HCT116 (cell line): ENCODE data around the gene ZRANB1.

Experiments
- CEBPB ChIP-seq: IDR thresholded peaks from 2 replicates; pipeline ENCODE4 v1.6.1; 2012; ENCODE audit warnings: low read depth
- EGR1 ChIP-seq: IDR thresholded peaks from 2 replicates; pipeline ENCODE4 v1.6.1; 2012; ENCODE audit warnings: low read depth
- EZH2 ChIP-seq: fragments of 200-600 bp; sonication (generic); IDR thresholded peaks from 2 replicates; pipeline ENCODE4 v1.6.1; 2017; ENCODE audit warnings: antibody characterized with exemption, mixed run types
- FOSL1 ChIP-seq: IDR thresholded peaks from 2 replicates; pipeline ENCODE4 v1.6.1; 2012; ENCODE audit warnings: low read depth
- POLR2A ChIP-seq: IDR thresholded peaks from 2 replicates; pipeline ENCODE4 v1.7.0; 2011; ENCODE audit warnings: borderline replicate concordance; ENCODE audit not compliant: insufficient read depth, insufficient read length; ENCODE audit errors: extremely low read depth
- POLR2AphosphoS5 ChIP-seq: IDR thresholded peaks from 2 replicates; pipeline ENCODE4 v1.6.1; 2011; ENCODE audit warnings: mild to moderate bottlenecking, low read depth, low read length, moderate library complexity
- TF ChIP-seq, protein P1 (sequence below), 3 experiments: fragments of 200-600 bp in 1 of 3; sonication (generic) in 1 of 3; IDR thresholded peaks in 2 of 3; conservative IDR thresholded peaks in 1 of 3; 2 replicates each; pipeline ENCODE4 v1.5.1; 2012 to 2017; ENCODE audit warnings: low read depth in 2 of 3, low read length in 2 of 3, antibody characterized with exemption in 1 of 3, borderline replicate concordance in 1 of 3, control low read depth in 1 of 3, mild to moderate bottlenecking in 1 of 3, mixed read lengths in 1 of 3, mixed run types in 1 of 3, moderate library complexity in 1 of 3; ENCODE audit not compliant: insufficient read depth in 1 of 3
- TF ChIP-seq, protein P2 (sequence below): IDR thresholded peaks from 2 replicates; pipeline ENCODE4 v1.6.1; 2011; ENCODE audit warnings: mild to moderate bottlenecking, low read length, moderate library complexity; ENCODE audit not compliant: insufficient replicate concordance; ENCODE audit errors: extremely low read depth
- TF ChIP-seq, protein P3 (sequence below): IDR thresholded peaks from 2 replicates; pipeline ENCODE4 v1.6.1; 2012; ENCODE audit warnings: low read depth

DNA sequence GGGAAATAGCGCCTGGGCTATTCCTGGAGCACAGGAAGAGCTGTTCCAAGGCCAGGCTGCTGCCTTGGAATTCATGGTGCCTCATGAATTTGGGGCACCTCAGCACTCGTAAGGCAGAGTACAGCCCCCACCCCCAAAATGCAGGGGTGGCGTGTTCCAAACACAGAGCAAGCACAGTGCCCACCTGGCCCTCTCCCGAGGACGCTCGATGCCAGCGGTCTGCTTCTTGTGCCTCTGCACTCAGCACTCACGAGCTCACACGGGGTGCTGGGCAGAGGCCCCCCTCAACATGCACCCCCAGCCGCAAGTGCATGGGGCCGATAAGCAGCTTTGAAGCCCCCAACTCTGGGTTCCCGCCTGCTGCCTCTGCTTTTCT, 60.1 kb downstream of the ZRANB1 start:
- TF ChIP-seq, protein P1, sequence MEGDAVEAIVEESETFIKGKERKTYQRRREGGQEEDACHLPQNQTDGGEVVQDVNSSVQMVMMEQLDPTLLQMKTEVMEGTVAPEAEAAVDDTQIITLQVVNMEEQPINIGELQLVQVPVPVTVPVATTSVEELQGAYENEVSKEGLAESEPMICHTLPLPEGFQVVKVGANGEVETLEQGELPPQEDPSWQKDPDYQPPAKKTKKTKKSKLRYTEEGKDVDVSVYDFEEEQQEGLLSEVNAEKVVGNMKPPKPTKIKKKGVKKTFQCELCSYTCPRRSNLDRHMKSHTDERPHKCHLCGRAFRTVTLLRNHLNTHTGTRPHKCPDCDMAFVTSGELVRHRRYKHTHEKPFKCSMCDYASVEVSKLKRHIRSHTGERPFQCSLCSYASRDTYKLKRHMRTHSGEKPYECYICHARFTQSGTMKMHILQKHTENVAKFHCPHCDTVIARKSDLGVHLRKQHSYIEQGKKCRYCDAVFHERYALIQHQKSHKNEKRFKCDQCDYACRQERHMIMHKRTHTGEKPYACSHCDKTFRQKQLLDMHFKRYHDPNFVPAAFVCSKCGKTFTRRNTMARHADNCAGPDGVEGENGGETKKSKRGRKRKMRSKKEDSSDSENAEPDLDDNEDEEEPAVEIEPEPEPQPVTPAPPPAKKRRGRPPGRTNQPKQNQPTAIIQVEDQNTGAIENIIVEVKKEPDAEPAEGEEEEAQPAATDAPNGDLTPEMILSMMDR (IDR thresholded peaks at IDR 0.05 in 2 of 3, conservative IDR thresholded peaks at IDR 0.05 in 1 of 3; ENCODE audit: borderline replicate concordance in 1 of 3, insufficient read depth in 1 of 3, low read depth in 2 of 3, low read length in 2 of 3): no peak
- TF ChIP-seq CEBPB (no peak), POLR2A (no peak), POLR2AphosphoS5 (no peak), FOSL1 (no peak), EZH2 (no peak), EGR1 (no peak)
- TF ChIP-seq, protein P2, sequence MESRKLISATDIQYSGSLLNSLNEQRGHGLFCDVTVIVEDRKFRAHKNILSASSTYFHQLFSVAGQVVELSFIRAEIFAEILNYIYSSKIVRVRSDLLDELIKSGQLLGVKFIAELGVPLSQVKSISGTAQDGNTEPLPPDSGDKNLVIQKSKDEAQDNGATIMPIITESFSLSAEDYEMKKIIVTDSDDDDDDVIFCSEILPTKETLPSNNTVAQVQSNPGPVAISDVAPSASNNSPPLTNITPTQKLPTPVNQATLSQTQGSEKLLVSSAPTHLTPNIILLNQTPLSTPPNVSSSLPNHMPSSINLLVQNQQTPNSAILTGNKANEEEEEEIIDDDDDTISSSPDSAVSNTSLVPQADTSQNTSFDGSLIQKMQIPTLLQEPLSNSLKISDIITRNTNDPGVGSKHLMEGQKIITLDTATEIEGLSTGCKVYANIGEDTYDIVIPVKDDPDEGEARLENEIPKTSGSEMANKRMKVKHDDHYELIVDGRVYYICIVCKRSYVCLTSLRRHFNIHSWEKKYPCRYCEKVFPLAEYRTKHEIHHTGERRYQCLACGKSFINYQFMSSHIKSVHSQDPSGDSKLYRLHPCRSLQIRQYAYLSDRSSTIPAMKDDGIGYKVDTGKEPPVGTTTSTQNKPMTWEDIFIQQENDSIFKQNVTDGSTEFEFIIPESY: no peak
- TF ChIP-seq, protein P3, sequence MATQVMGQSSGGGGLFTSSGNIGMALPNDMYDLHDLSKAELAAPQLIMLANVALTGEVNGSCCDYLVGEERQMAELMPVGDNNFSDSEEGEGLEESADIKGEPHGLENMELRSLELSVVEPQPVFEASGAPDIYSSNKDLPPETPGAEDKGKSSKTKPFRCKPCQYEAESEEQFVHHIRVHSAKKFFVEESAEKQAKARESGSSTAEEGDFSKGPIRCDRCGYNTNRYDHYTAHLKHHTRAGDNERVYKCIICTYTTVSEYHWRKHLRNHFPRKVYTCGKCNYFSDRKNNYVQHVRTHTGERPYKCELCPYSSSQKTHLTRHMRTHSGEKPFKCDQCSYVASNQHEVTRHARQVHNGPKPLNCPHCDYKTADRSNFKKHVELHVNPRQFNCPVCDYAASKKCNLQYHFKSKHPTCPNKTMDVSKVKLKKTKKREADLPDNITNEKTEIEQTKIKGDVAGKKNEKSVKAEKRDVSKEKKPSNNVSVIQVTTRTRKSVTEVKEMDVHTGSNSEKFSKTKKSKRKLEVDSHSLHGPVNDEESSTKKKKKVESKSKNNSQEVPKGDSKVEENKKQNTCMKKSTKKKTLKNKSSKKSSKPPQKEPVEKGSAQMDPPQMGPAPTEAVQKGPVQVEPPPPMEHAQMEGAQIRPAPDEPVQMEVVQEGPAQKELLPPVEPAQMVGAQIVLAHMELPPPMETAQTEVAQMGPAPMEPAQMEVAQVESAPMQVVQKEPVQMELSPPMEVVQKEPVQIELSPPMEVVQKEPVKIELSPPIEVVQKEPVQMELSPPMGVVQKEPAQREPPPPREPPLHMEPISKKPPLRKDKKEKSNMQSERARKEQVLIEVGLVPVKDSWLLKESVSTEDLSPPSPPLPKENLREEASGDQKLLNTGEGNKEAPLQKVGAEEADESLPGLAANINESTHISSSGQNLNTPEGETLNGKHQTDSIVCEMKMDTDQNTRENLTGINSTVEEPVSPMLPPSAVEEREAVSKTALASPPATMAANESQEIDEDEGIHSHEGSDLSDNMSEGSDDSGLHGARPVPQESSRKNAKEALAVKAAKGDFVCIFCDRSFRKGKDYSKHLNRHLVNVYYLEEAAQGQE: no peak
